Astrocyte (in vitro differentiated cells and primary cell): ENCODE data around the gene DZANK1.
"Not testable (repeated sequence)": the region's sequence is repeated elsewhere in the genome, so short reads cannot be mapped to it uniquely, and the experiment has no call there.

Experiments used
- CTCF ChIP-seq: IDR thresholded peaks from 2 replicates; pipeline ENCODE4 v1.5.1; 2011; ENCODE audit warnings: low read depth, mild to moderate bottlenecking, inconsistent platforms, low read length, moderate library complexity; ENCODE audit not compliant: insufficient read depth
- EZH2 ChIP-seq: IDR thresholded peaks from 2 replicates; pipeline ENCODE4 v1.6.1; 2012; ENCODE audit warnings: mild to moderate bottlenecking, low read length, inconsistent platforms; ENCODE audit not compliant: insufficient read depth

- not testable (repeated sequence) for TF ChIP-seq CTCF, EZH2
These were observed 117.1 kb downstream of the DZANK1 start for GRCh38 chr20:18349749-18350148.
